HCT116 (cell line): ENCODE measurements around the gene MME. TPM values are rescaled to one million over a fixed set of nuclear protein-coding genes. Genes with fewer than 3 reads are reported as not detected.

ENCODE experiments used
- ATAC-seq: fragments of 200-7000 bp; cut with Tn5 transposase; 2 replicates; pipeline ENCODE4 v1.9.1; 2020; ENCODE audit warnings: mild to moderate bottlenecking, moderate library complexity
- BruUV-seq: library from RNA; stranded (reverse); fragments of 400-500 nt; replicated peaks from 2 replicates; lab custom pipeline; 2021; lab: Mats Ljungman, UMichigan
- CTCF ChIA-PET: fragments of 300-600 bp; sonication (Branson Sonifier 250); formaldehyde crosslinking; loops from one replicate; lab custom pipeline; 2021; ENCODE audit warnings: antibody characterized with exemption; lab: Charles Lee
- POLR2A ChIA-PET: fragments of 300-600, 350-600 bp; sonication (Branson Sonifier 250); formaldehyde crosslinking; loops from one replicate; lab custom pipeline; 2021; ENCODE audit warnings: antibody characterized with exemption; lab: Charles Lee
- RAD21 ChIA-PET, 2 experiments: fragments of 300-600 bp; sonication (Branson Sonifier 250); formaldehyde crosslinking; loops; one replicate each; lab custom pipeline; 2023; ENCODE audit warnings: low total read pairs in 2 of 2; ENCODE audit not compliant: uncharacterized antibody in 2 of 2, unreplicated experiment in 2 of 2, low non-redundant PET in 1 of 2; lab: Charles Lee
- DNase-seq: peaks from one replicate; pipeline ENCODE4 v3.0.0-alpha.2; 2010; ENCODE audit warnings: low read depth, low spot score
- H2AFZ ChIP-seq: fragments of 200-600 bp; shearing (Covaris generic), sonication (generic); 2 replicates; pipeline ENCODE4 v1.6.1; 2017; ENCODE audit warnings: low read depth, mixed run types, mixed read lengths, antibody characterized with exemption, low read length; ENCODE audit not compliant: poor library complexity, severe bottlenecking
- H3K27ac ChIP-seq: 2 replicates; pipeline ENCODE4 v1.5.1; 2012; ENCODE audit warnings: low read depth, low read length
- H3K27me3 ChIP-seq: fragments of 200-600 bp; sonication (generic); 2 replicates; pipeline ENCODE4 v1.6.1; 2016; ENCODE audit warnings: mixed run types, low read length, mixed read lengths; ENCODE audit not compliant: insufficient read depth
- H3K36me3 ChIP-seq, 2 experiments: fragments of 200-500 bp in 1 of 2; fragments of 200-600 bp in 1 of 2; sonication (Bioruptor generic) in 1 of 2; sonication (generic) in 1 of 2; 2 replicates each; pipeline versions ENCODE4 v1.5.1 to v1.6.1; 2014 to 2016; ENCODE audit warnings: low read length in 2 of 2, inconsistent platforms in 1 of 2, mixed read lengths in 1 of 2, mixed run types in 1 of 2; ENCODE audit not compliant: insufficient read depth in 2 of 2, control insufficient read depth in 1 of 2
- H3K4me1 ChIP-seq, 2 experiments: fragments of 200-600 bp in 1 of 2; sonication (generic) in 1 of 2; 2 replicates each; pipeline versions ENCODE4 v1.5.1 to v1.6.1; 2012 to 2017; ENCODE audit warnings: low read length in 2 of 2, inconsistent platforms in 1 of 2, mild to moderate bottlenecking in 1 of 2, mixed read lengths in 1 of 2, mixed run types in 1 of 2, moderate library complexity in 1 of 2; ENCODE audit not compliant: insufficient read depth in 2 of 2, control insufficient read depth in 1 of 2
- H3K4me2 ChIP-seq: fragments of 200-600 bp; sonication (generic); 2 replicates; pipeline ENCODE4 v1.6.1; 2017; ENCODE audit warnings: mixed run types, low read length, mixed read lengths
- H3K4me3 ChIP-seq, 2 experiments: fragments of 200-600 bp in 1 of 2; sonication (generic) in 1 of 2; replicated peaks in 1 of 2; 2 replicates each; pipeline ENCODE4 v1.5.1; 2011 to 2016; ENCODE audit warnings: low read length in 2 of 2, control low read depth in 1 of 2, low read depth in 1 of 2, mild to moderate bottlenecking in 1 of 2, mixed read lengths in 1 of 2, mixed run types in 1 of 2
- H3K79me2 ChIP-seq: fragments of 200-600 bp; sonication (generic); 2 replicates; pipeline ENCODE4 v1.6.1; 2017; ENCODE audit warnings: mild to moderate bottlenecking, mixed run types, low read length, moderate library complexity, mixed read lengths; ENCODE audit not compliant: insufficient read depth
- H3K9ac ChIP-seq: fragments of 200-600 bp; sonication (generic); 2 replicates; pipeline ENCODE4 v1.6.1; 2016; ENCODE audit warnings: low read length, mixed read lengths
- H3K9me2 ChIP-seq: fragments of 200-600 bp; sonication (generic), shearing (Covaris generic); 2 replicates; pipeline ENCODE4 v1.6.1; 2017; ENCODE audit warnings: mixed run types, mild to moderate bottlenecking, moderate library complexity; ENCODE audit not compliant: insufficient read depth
- H3K9me3 ChIP-seq, 2 experiments: fragments of 200-500 bp in 1 of 2; fragments of 200-600 bp in 1 of 2; sonication (Bioruptor generic) in 1 of 2; sonication (generic) in 1 of 2; 2 replicates each; pipeline ENCODE4 v1.6.1; 2014 to 2017; ENCODE audit warnings: low read length in 2 of 2, mixed read lengths in 2 of 2, inconsistent platforms in 1 of 2, low read depth in 1 of 2, mild to moderate bottlenecking in 1 of 2, mixed run types in 1 of 2, moderate library complexity in 1 of 2; ENCODE audit not compliant: control insufficient read depth in 1 of 2, insufficient read depth in 1 of 2
- H4K20me1 ChIP-seq: fragments of 200-600 bp; sonication (generic), shearing (Covaris generic); 2 replicates; pipeline ENCODE4 v1.6.1; 2017; ENCODE audit warnings: mixed run types, mild to moderate bottlenecking, moderate library complexity; ENCODE audit not compliant: insufficient read depth
- CEBPB ChIP-seq: IDR thresholded peaks from 2 replicates; pipeline ENCODE4 v1.6.1; 2012; ENCODE audit warnings: low read depth
- EGR1 ChIP-seq: IDR thresholded peaks from 2 replicates; pipeline ENCODE4 v1.6.1; 2012; ENCODE audit warnings: low read depth
- EZH2 ChIP-seq: fragments of 200-600 bp; sonication (generic); IDR thresholded peaks from 2 replicates; pipeline ENCODE4 v1.6.1; 2017; ENCODE audit warnings: antibody characterized with exemption, mixed run types
- EZH2phosphoT487 ChIP-seq: fragments of 200-600 bp; IDR thresholded peaks from 2 replicates; pipeline ENCODE4 v1.6.1; 2018; ENCODE audit warnings: antibody characterized with exemption, borderline replicate concordance
- POLR2AphosphoS5 ChIP-seq: IDR thresholded peaks from 2 replicates; pipeline ENCODE4 v1.6.1; 2011; ENCODE audit warnings: mild to moderate bottlenecking, low read depth, low read length, moderate library complexity
- RAD21 ChIP-seq: IDR thresholded peaks from 2 replicates; pipeline ENCODE4 v1.6.1; 2012; ENCODE audit warnings: low read depth, mild to moderate bottlenecking
- YY1 ChIP-seq: IDR thresholded peaks from 2 replicates; pipeline ENCODE4 v1.6.1; 2011; ENCODE audit warnings: low read length, low read depth, moderate library complexity, mild to moderate bottlenecking; ENCODE audit not compliant: insufficient replicate concordance; ENCODE audit errors: extremely low read depth
- ZNF274 ChIP-seq: fragments of 200-500 bp; sonication (Bioruptor generic); IDR thresholded peaks from 2 replicates; pipeline ENCODE4 v1.6.1; 2014; ENCODE audit warnings: mild to moderate bottlenecking, low read depth, low read length, inconsistent platforms
- intact Hi-C: fragments of 100-400 bp; cut with micrococcal nuclease; formaldehyde crosslinking; loops from 2 replicates; pipeline ENCODE4 v1.10.0; 2022
- total RNA-seq: library from RNA; stranded (reverse); gene quantifications from one replicate; pipeline ENCODE4 v1.2.1, GENCODE V29; 2021; ENCODE audit not compliant: unreplicated experiment
- TF ChIP-seq, protein P1 (sequence below), 3 experiments: fragments of 200-600 bp in 1 of 3; sonication (generic) in 1 of 3; IDR thresholded peaks in 2 of 3; conservative IDR thresholded peaks in 1 of 3; 2 replicates each; pipeline ENCODE4 v1.5.1; 2012 to 2017; ENCODE audit warnings: low read depth in 2 of 3, low read length in 2 of 3, antibody characterized with exemption in 1 of 3, borderline replicate concordance in 1 of 3, control low read depth in 1 of 3, mild to moderate bottlenecking in 1 of 3, mixed read lengths in 1 of 3, mixed run types in 1 of 3, moderate library complexity in 1 of 3; ENCODE audit not compliant: insufficient read depth in 1 of 3
- TF ChIP-seq, protein P2 (sequence below): IDR thresholded peaks from 2 replicates; pipeline ENCODE4 v1.6.1; 2012; ENCODE audit warnings: low read depth
- TF ChIP-seq, protein P3 (sequence below): IDR thresholded peaks from 2 replicates; pipeline ENCODE4 v1.6.1; 2012

MME gene
- total RNA-seq, 1 experiment from 2014 or later, result 0.34 TPM

DNA sequence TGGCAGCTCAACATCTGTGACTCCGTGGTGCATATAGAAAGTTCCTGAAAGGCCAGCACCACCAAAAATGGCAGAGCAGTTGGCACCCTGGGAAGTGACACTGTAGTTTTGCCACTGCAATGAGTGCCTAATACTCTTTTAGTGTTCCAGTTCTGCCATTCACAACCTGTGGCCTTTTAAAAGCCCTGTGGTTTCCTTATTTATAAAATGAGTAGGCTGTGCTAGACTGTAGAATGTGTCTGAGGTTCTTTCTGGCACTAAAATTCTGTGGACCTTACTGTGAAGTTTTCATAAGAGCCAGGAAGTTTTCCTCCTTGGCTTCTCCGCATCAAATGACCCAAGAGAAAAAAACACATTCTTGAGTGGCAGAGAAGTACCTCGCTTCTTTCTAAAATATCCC lies 74.1 kb downstream of the MME start:
- no peaks in the 10 kb centered on the region for H3K4me1 ChIP-seq
- no peaks in the 10 kb centered on the region for H3K36me3 ChIP-seq
- no peaks in the 10 kb centered on the region for H3K79me2 ChIP-seq
- no peak for TF ChIP-seq RAD21
- TF ChIP-seq, protein P1, sequence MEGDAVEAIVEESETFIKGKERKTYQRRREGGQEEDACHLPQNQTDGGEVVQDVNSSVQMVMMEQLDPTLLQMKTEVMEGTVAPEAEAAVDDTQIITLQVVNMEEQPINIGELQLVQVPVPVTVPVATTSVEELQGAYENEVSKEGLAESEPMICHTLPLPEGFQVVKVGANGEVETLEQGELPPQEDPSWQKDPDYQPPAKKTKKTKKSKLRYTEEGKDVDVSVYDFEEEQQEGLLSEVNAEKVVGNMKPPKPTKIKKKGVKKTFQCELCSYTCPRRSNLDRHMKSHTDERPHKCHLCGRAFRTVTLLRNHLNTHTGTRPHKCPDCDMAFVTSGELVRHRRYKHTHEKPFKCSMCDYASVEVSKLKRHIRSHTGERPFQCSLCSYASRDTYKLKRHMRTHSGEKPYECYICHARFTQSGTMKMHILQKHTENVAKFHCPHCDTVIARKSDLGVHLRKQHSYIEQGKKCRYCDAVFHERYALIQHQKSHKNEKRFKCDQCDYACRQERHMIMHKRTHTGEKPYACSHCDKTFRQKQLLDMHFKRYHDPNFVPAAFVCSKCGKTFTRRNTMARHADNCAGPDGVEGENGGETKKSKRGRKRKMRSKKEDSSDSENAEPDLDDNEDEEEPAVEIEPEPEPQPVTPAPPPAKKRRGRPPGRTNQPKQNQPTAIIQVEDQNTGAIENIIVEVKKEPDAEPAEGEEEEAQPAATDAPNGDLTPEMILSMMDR (IDR thresholded peaks at IDR 0.05 in 2 of 3, conservative IDR thresholded peaks at IDR 0.05 in 1 of 3; ENCODE audit: borderline replicate concordance in 1 of 3, insufficient read depth in 1 of 3, low read depth in 2 of 3, low read length in 2 of 3), result no peak
- no peak for TF ChIP-seq CEBPB
- TF ChIP-seq ZNF274, result no peak
- no peak for TF ChIP-seq EZH2phosphoT487
- no peak overlapping the region for H3K4me3 ChIP-seq
- ChIA-PET CTCF (no interaction called here), RAD21 (no interaction called here), POLR2A (no interaction called here)
- H3K9me2 ChIP-seq, result no peaks in the 10 kb centered on the region
- DNase-seq (no peak), ATAC-seq (no peak)
- no peaks in the 10 kb centered on the region for H3K27me3 ChIP-seq
- no peak overlapping the region for H3K9ac ChIP-seq
- intact Hi-C loops, result no loop called here
- H3K4me2 ChIP-seq, result no peak overlapping the region
- H2AFZ ChIP-seq, result no peak overlapping the region
- H4K20me1 ChIP-seq, result no peaks in the 10 kb centered on the region
- H3K9me3 ChIP-seq, result no peaks in the 10 kb centered on the region
- no peak overlapping the region for H3K27ac ChIP-seq
- BruUV-seq, result no TSS peak

- Histone ChIP-seq H3K4me3 (no peak overlapping the region), H3K9me3 (no peaks in the 10 kb centered on the region), H3K36me3 (no peaks in the 10 kb centered on the region), H3K4me2 (no peak overlapping the region), H2AFZ (no peak overlapping the region), H3K4me1 (no peaks in the 10 kb centered on the region), H3K9me2 (no peaks in the 10 kb centered on the region), H3K79me2 (no peaks in the 10 kb centered on the region), H3K27ac (no peak overlapping the region), H4K20me1 (no peaks in the 10 kb centered on the region), H3K27me3 (no peaks in the 10 kb centered on the region), H3K9ac (no peak overlapping the region)
- intact Hi-C loops, result no loop called here
- TF ChIP-seq EGR1 (no peak), EZH2phosphoT487 (no peak), CEBPB (no peak), YY1 (no peak), ZNF274 (no peak), POLR2AphosphoS5 (no peak), EZH2 (no peak)
- TF ChIP-seq, protein P2, sequence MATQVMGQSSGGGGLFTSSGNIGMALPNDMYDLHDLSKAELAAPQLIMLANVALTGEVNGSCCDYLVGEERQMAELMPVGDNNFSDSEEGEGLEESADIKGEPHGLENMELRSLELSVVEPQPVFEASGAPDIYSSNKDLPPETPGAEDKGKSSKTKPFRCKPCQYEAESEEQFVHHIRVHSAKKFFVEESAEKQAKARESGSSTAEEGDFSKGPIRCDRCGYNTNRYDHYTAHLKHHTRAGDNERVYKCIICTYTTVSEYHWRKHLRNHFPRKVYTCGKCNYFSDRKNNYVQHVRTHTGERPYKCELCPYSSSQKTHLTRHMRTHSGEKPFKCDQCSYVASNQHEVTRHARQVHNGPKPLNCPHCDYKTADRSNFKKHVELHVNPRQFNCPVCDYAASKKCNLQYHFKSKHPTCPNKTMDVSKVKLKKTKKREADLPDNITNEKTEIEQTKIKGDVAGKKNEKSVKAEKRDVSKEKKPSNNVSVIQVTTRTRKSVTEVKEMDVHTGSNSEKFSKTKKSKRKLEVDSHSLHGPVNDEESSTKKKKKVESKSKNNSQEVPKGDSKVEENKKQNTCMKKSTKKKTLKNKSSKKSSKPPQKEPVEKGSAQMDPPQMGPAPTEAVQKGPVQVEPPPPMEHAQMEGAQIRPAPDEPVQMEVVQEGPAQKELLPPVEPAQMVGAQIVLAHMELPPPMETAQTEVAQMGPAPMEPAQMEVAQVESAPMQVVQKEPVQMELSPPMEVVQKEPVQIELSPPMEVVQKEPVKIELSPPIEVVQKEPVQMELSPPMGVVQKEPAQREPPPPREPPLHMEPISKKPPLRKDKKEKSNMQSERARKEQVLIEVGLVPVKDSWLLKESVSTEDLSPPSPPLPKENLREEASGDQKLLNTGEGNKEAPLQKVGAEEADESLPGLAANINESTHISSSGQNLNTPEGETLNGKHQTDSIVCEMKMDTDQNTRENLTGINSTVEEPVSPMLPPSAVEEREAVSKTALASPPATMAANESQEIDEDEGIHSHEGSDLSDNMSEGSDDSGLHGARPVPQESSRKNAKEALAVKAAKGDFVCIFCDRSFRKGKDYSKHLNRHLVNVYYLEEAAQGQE, result no peak
- TF ChIP-seq, protein P3, sequence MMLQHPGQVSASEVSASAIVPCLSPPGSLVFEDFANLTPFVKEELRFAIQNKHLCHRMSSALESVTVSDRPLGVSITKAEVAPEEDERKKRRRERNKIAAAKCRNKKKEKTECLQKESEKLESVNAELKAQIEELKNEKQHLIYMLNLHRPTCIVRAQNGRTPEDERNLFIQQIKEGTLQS, result no peak
- no peak for DNase-seq
- POLR2A ChIA-PET, result no interaction called here
- RAD21 ChIA-PET, result no interaction called here
- CTCF ChIA-PET, result no interaction called here
- no peak for ATAC-seq
- BruUV-seq, result no TSS peak
These were observed 78.4 kb downstream of the MME start for GRCh38 chr3:155158346-155159037.
